Vein endothelial cell (primary cell): ENCODE results near the gene RGL3. TPM values are rescaled to one million over a fixed set of nuclear protein-coding genes. Genes with fewer than 3 reads are reported as not detected.

ENCODE experiments used
- small RNA-seq: library from RNA; depleted of rRNA; stranded (forward); fragments of <200 nt; gene quantifications from one replicate; pipeline ENCODE3, GENCODE V24; 2012
- total RNA-seq: library from RNA; depleted of rRNA; stranded (reverse); fragments of >200 nt; gene quantifications from 2 replicates; pipeline ENCODE4 v1.2.3, GENCODE V29; 2012

RGL3 gene
- 0.86 and 3.9 TPM in 2 replicates for total RNA-seq

GRCh38 chr19:11418549-11419506 lies at the start of gene RGL3:
RGL3 (minus strand) TSS chr19:11419314; CDS start chr19:11419278, 36 bp downstream.

GRCh38 chr19:11435057-11435832 lies 16.1 kb upstream of the RGL3 start, which contains the start of the genes ODAD3 and PRKCSH:
ODAD3 (minus strand) TSS chr19:11435121; CDS start chr19:11435016, 105 bp downstream.
PRKCSH (plus strand) TSS chr19:11435635; CDS start chr19:11436118, 483 bp downstream.

GRCh38 chr19:11374433-11375142 lies 44.5 kb downstream of the RGL3 start, which contains the start of gene SWSAP1:
SWSAP1 (plus strand) TSS chr19:11374666; CDS start chr19:11374681, 15 bp downstream.

GRCh38 chr19:11355160-11356073 lies 63.7 kb downstream of the RGL3 start, which contains the start of gene PLPPR2:
PLPPR2 (plus strand) TSS chr19:11355432; CDS start chr19:11357674, 2,242 bp downstream.

GRCh38 chr19:11346104-11346940 lies 72.8 kb downstream of the RGL3 start, which contains the start of the genes CCDC159 and TMEM205:
CCDC159 (plus strand) TSS chr19:11346519; CDS start chr19:11346607, 88 bp downstream.
TMEM205 (minus strand) TSS chr19:11346268; CDS start chr19:11345619, 649 bp downstream.

Small RNA genes within 50 kb of the gene (small RNA-seq; reads per million reads assigned to genes)
- not detected for gene RF00019

Other genes starting within 250 kb of the RGL3 start
- gene KANK2, start 221.8 kb downstream of the RGL3 start, total RNA-seq, result 72.2 and 91.8 TPM in 2 replicates
- not detected in 2 replicates for gene ANGPTL8, start 179.7 kb downstream of the RGL3 start, total RNA-seq
- 141 and 170 TPM in 2 replicates for gene DOCK6, start 156.8 kb downstream of the RGL3 start, total RNA-seq
- gene TSPAN16, start 123.2 kb downstream of the RGL3 start, total RNA-seq, result not detected in 2 replicates
- 52.0 and 59.1 TPM in 2 replicates for gene RAB3D, start 79.7 kb downstream of the RGL3 start, total RNA-seq
- gene TMEM205, start 73.0 kb downstream of the RGL3 start, total RNA-seq, result 101 and 136 TPM in 2 replicates
- 12.4 and 12.6 TPM in 2 replicates for gene CCDC159, start 72.8 kb downstream of the RGL3 start, total RNA-seq
- gene PLPPR2, start 63.9 kb downstream of the RGL3 start, total RNA-seq, result 20.1 and 20.3 TPM in 2 replicates
- 1.7 and 2.3 TPM in 2 replicates for gene SWSAP1, start 44.6 kb downstream of the RGL3 start, total RNA-seq
- gene EPOR, start 35.0 kb downstream of the RGL3 start, total RNA-seq, result 10.0 and 10.1 TPM in 2 replicates
- 0.19 TPM in 1 of 2 replicates, not detected in the other for gene ODAD3, start 15.8 kb upstream of the RGL3 start, total RNA-seq
- gene PRKCSH, start 16.3 kb upstream of the RGL3 start, total RNA-seq, result 116 and 144 TPM in 2 replicates
- under 0.01 TPM in 1 of 2 replicates, not detected in the other for gene ELAVL3, start 61.7 kb upstream of the RGL3 start, total RNA-seq
- 5.4 and 7.5 TPM in 2 replicates for gene ZNF653, start 86.5 kb upstream of the RGL3 start, total RNA-seq
- gene ECSIT, start 109.8 kb upstream of the RGL3 start, total RNA-seq, result 24.6 and 35.6 TPM in 2 replicates
- gene CNN1, start 119.5 kb upstream of the RGL3 start, total RNA-seq, result not detected in 2 replicates
- 35.0 and 43.4 TPM in 2 replicates for gene ELOF1, start 139.9 kb upstream of the RGL3 start, total RNA-seq
- gene ACP5, start 158.3 kb upstream of the RGL3 start, total RNA-seq, result under 0.01 TPM in 1 of 2 replicates, not detected in the other
- gene ZNF627, start 178.2 kb upstream of the RGL3 start, total RNA-seq, result 20.9 and 21.1 TPM in 2 replicates